K562 (cell line): ENCODE measurements around the gene WDR76. TPM values are rescaled to one million over a fixed set of nuclear protein-coding genes. Genes with fewer than 3 reads are reported as not detected.

ENCODE experiments used
- ARID2 ChIP-seq: fragments of 450-650 bp; IDR thresholded peaks from 2 replicates; pipeline ENCODE4 v1.6.1; 2017; ENCODE audit warnings: antibody characterized with exemption, mild to moderate bottlenecking
- ARID3B ChIP-seq: fragments of 250-450 bp; sonication (Bioruptor Pico); IDR thresholded peaks from 2 replicates; pipeline ENCODE4 v1.4.0; 2020; ENCODE audit warnings: borderline replicate concordance
- BRD9 ChIP-seq: fragments of 450-650 bp; IDR thresholded peaks from 2 replicates; pipeline ENCODE4 v1.6.1; 2018; ENCODE audit warnings: low read depth; ENCODE audit not compliant: partially characterized antibody
- DNMT1 ChIP-seq: fragments of 450-650 bp; IDR thresholded peaks from 2 replicates; pipeline ENCODE4 v1.6.1; 2016; ENCODE audit warnings: antibody characterized with exemption, mild to moderate bottlenecking
- EP400 ChIP-seq: fragments of 450-650 bp; IDR thresholded peaks from 2 replicates; pipeline ENCODE4 v1.6.1; 2017; ENCODE audit warnings: antibody characterized with exemption, mild to moderate bottlenecking, moderate library complexity
- GATAD2B ChIP-seq: fragments of 450-650 bp; IDR thresholded peaks from 2 replicates; pipeline ENCODE4 v1.6.1; 2017; ENCODE audit warnings: mild to moderate bottlenecking, borderline replicate concordance
- HDAC1 ChIP-seq, 2 experiments: fragments of 450-650 bp; IDR thresholded peaks; 2 replicates each; pipeline ENCODE4 v1.6.1; 2016 to 2017; ENCODE audit warnings: inconsistent platforms in 1 of 2, mild to moderate bottlenecking in 1 of 2, moderate library complexity in 1 of 2
- KLF16 ChIP-seq: IDR thresholded peaks from 2 replicates; pipeline ENCODE4 v1.6.1; 2016; ENCODE audit warnings: antibody characterized with exemption
- LCOR ChIP-seq: sonication (generic); formaldehyde crosslinking; IDR thresholded peaks from 2 replicates; pipeline ENCODE4 v1.8.0; 2022; ENCODE audit warnings: mild to moderate bottlenecking, missing genetic modification reagents
- MTF1 ChIP-seq: fragments of 250-450 bp; sonication (Bioruptor Pico); IDR thresholded peaks from 2 replicates; pipeline ENCODE4 v1.9.0; 2021; ENCODE audit warnings: moderate library complexity, mild to moderate bottlenecking, inconsistent platforms, borderline replicate concordance
- NR2F6 ChIP-seq: fragments of 450-650 bp; formaldehyde crosslinking; IDR thresholded peaks from 2 replicates; pipeline ENCODE4 v1.4.0; 2020; ENCODE audit warnings: mild to moderate bottlenecking
- STAG1 ChIP-seq: sonication (generic); formaldehyde crosslinking; IDR thresholded peaks from 2 replicates; pipeline ENCODE4 v1.5.0; 2020; ENCODE audit warnings: missing genetic modification reagents, borderline replicate concordance
- ZBTB7A ChIP-seq: IDR thresholded peaks from 2 replicates; pipeline ENCODE4 v1.6.1; 2011; ENCODE audit warnings: low read depth, mild to moderate bottlenecking, low read length, moderate library complexity, borderline replicate concordance; ENCODE audit not compliant: control insufficient read depth
- ZBTB9 ChIP-seq: fragments of 450-650 bp; formaldehyde crosslinking; IDR thresholded peaks from 2 replicates; pipeline ENCODE4 v1.4.0; 2020; ENCODE audit warnings: mild to moderate bottlenecking, moderate library complexity
- polyA plus RNA-seq, 8 experiments: library from polyadenylated mRNA; depleted of rRNA in 4 of 8; stranded (reverse) in 5 of 8; unstranded in 3 of 8; fragments of >200 nt; fragmentation: Nextera tagmentation in 2 of 8; fragmentation: Illumina TruSeq in 1 of 8; extraction: Ambion mirVana in 2 of 8; extraction: Trizol in 1 of 8; gene quantifications; 2 replicates each; pipeline versions ENCODE4 v1.2.1 to v1.2.3, GENCODE V29; 2011 to 2014; ENCODE audit warnings: inconsistent platforms in 1 of 8, missing spikeins in 1 of 8
- total RNA-seq, 7 experiments: library from RNA; depleted of rRNA in 6 of 7; stranded (reverse); fragments of >200 nt in 6 of 7; fragmentation: Illumina TruSeq in 2 of 7; extraction: Trizol in 2 of 7; gene quantifications; 2 replicates each; pipeline versions ENCODE4 v1.2.1 to v1.2.3, GENCODE V29; 2011 to 2021; ENCODE audit warnings: low replicate concordance in 1 of 7

WDR76 gene
- total and polyA plus RNA-seq, 9 of the 15 experiments (the other 6 are each of a cell fraction or from before 2014, with no cell fraction given), result 9.8 to 69.5 (median 44.4) TPM

- TF ChIP-seq HDAC1 (IDR thresholded peaks at IDR 0.05) (no peak), BRD9 (peak; percentile 56), ZBTB7A (peak; percentile 69; the same call in 1 of the 2 replicates), STAG1 (CRISPR knock-in tag) (peak; percentile 78; the same call in 1 of the 2 replicates), ARID2 (peak; percentile 69; the same call in 1 of the 2 replicates), LCOR (0 out of 2 replicates have a peak, but pooled peaks have one; percentile 47), ZBTB9 (CRISPR knock-in tag) (no peak), MTF1 (no peak), NR2F6 (no peak), ARID3B (CRISPR knock-in tag) (no peak), DNMT1 (peak; percentile 83; the same call in 1 of the 2 replicates), GATAD2B (no peak), KLF16 (peak; percentile 34; the same call in 1 of the 2 replicates), EP400 (no peak)
These were observed 77.1 kb downstream of the WDR76 start (continued) for GRCh38 chr15:43903864-43904290.
